CD4-positive, alpha-beta T cell treated with Interleukin-12 subunit alpha and Interleukin-12 subunit beta, for 1 hour (primary cell): Measurements from ENCODE around the gene NRM.
"Not testable (repeated sequence)": the region's sequence is repeated elsewhere in the genome, so short reads cannot be mapped to it uniquely, and the experiment has no call there.

Source experiments
- DNase-seq: peaks from one replicate; pipeline ENCODE4 v3.0.0-alpha.2; 2020

NRM gene

GRCh38 chr6:30687659-30688431 is 2.9 kb downstream of the NRM start:
- DNase-seq, result no peak

- DNase-seq, result peak; percentile 81
These were observed 3.7 kb downstream of the NRM start for GRCh38 chr6:30686908-30687658.

GRCh38 chr6:30686009-30686907 is 4.5 kb downstream of the NRM start, which contains the start of gene PPP1R18:
TSS of gene PPP1R18 (minus strand) at chr6:30686645. CDS start at chr6:30686018, 627 bp downstream.
- DNase-seq, result peak; percentile 83

GRCh38 chr6:30685157-30686008 is 5.4 kb downstream of the NRM start:
- no peak for DNase-seq

- DNase-seq, result peak; percentile 56
These were observed 6.2 kb downstream of the NRM start for GRCh38 chr6:30684386-30685156.

- no peak for DNase-seq
These were observed 6.8 kb downstream of the NRM start for GRCh38 chr6:30683980-30684338.

GRCh38 chr6:30683183-30683979 is 7.4 kb downstream of the NRM start:
- DNase-seq, result no peak

GRCh38 chr6:30682143-30683117 is 8.4 kb downstream of the NRM start:
- DNase-seq, result peak; percentile 89

GRCh38 chr6:30681766-30682142 is 9.0 kb downstream of the NRM start:
- DNase-seq, result no peak

- DNase-seq, result no peak
These were observed 10.8 kb downstream of the NRM start for GRCh38 chr6:30679765-30680535.

GRCh38 chr6:30678964-30679726 is 11.6 kb downstream of the NRM start:
- DNase-seq, result peak; percentile 93

GRCh38 chr6:30676660-30677285 is 14.0 kb downstream of the NRM start:
- no peak for DNase-seq

GRCh38 chr6:30672445-30673253 is 18.1 kb downstream of the NRM start, which contains the start of gene DHX16:
TSS of gene DHX16 (minus strand) at chr6:30673006. CDS start at chr6:30672841, 165 bp downstream.
- peak; percentile 94 for DNase-seq

- no peak for DNase-seq
These were observed 19.8 kb downstream of the NRM start for GRCh38 chr6:30670760-30671527.

- not testable (repeated sequence) for DNase-seq
These were observed 24.5 kb downstream of the NRM start for GRCh38 chr6:30666300-30666699.
